GM13977 (cell line): Measurements from ENCODE around the gene AHRR.

Experiments used
- DNase-seq: peaks from one replicate; pipeline ENCODE4 v3.0.0; 2012; ENCODE audit warnings: low spot score
- CTCF ChIP-seq: IDR thresholded peaks from 2 replicates; pipeline ENCODE4 v1.5.1; 2012; ENCODE audit warnings: mild to moderate bottlenecking, control low read depth; ENCODE audit not compliant: insufficient read depth; ENCODE audit errors: extremely low read depth, missing control alignments
- in situ Hi-C: fragments of 300-500 bp; cut with MboI; formaldehyde crosslinking; loops from one replicate; pipeline ENCODE4 v1.12.0; 2022; ENCODE audit warnings: low sequenced_read_pairs, low pct_unique_long_range_greater_than_20kb, mixed read lengths, inconsistent platforms; ENCODE audit not compliant: unreplicated experiment

Gene AHRR

DNA sequence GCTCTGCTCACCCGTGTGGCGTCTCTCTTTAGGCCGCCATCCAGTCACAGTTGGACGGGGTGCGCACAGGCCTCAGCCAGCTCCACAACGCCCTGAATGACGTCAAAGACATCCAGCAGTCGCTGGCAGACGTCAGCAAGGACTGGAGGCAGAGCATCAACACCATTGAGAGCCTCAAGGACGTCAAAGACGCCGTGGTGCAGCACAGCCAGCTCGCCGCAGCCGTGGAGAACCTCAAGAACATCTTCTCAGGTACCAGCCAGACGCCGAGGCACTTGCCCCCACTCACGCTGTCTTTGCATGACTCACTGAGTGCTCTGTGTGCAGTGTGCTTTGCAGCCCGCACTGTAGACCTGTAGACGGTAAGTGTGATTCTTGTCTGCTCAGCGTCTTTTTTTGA, 126.0 kb downstream of the AHRR start:
- in situ Hi-C loops = no loop called here
- no peak for TF ChIP-seq CTCF

GRCh38 chr5:448061-448765, 126.7 kb downstream of the AHRR start:
- DNase-seq = no peak
- no peak for TF ChIP-seq CTCF
- in situ Hi-C loops = no loop called here

More for the DNA sequence above, 126.0 kb downstream of the AHRR start:
- no peak for DNase-seq

GRCh38 chr5:448766-449090, 127.2 kb downstream of the AHRR start:
- TF ChIP-seq CTCF = no peak
- in situ Hi-C loops = no loop called here
- no peak for DNase-seq

GRCh38 chr5:449151-449550, 127.6 kb downstream of the AHRR start:
- DNase-seq = no peak
- in situ Hi-C loops = no loop called here
- TF ChIP-seq CTCF = no peak

DNA sequence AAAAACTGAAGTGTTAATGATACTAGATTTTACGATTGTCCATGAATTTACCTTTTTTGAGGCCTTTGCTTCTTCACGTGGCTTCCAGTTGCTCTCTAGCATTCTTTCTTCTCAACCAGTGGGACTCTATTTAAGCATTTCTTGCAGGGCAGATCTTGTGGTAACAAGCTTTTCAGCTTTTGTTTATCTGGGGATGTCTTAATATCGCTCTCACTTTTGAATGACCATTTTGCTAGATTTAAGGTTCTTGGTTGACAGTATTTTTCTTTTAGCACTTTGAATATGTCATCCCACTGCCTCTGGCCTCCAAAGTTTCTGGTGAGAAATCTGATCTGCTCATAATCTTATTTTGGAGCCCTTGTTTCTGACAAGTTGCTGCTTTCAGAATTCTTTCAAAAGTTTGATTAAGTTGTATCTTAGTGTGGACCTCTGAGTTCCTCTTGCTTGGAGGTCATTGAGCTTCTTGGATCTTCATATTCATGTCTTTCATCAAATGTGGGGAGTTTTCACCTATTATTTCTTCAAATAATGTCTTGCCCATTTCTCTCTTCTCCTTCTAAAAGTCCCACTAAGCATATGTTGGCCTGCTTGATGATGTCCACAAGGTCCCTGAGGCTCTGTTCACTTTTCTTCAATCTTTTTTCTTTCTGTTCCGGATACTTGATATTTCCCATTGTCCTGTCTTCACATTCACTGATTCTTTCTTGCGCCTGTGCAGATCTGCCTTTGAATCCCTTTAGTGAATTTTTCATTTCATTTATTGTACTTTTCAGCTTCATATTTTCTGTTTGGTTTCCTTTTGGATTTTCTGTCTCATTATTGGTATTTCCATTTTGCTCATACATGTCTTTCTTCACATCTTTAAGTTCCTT, 130.3 kb downstream of the AHRR start:
- no peak for DNase-seq
- no peak for TF ChIP-seq CTCF
- in situ Hi-C loops = no loop called here

DNA sequence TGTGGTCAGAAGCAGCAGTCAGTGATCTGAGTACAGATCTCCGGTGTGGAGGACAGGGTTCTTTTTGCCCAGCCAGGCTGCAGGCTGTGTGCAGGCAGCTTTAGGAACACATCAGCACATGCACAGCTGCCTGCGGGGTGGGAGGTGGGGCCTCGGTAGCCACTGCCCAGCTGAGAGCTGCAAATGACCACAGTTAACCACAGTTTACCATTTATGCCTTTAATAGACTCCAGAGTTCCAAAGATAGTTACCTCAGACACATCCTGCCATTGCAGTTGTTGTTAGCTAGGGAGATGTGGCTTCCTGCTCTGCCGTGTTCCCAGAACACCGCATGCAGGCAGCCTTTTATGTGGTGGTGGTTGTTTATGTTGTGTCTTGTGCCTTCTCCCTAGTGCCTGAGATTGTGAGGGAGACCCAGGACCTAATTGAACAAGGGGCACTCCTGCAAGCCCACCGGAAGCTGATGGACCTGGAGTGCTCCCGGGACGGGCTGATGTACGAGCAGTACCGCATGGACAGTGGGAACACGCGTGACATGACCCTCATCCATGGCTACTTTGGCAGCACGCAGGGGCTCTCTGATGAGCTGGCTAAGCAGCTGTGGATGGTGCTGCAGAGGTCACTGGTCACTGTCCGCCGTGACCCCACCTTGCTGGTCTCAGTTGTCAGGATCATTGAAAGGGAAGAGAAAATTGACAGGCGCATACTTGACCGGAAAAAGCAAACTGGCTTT, 131.6 kb downstream of the AHRR start:
- TF ChIP-seq CTCF = no peak
- in situ Hi-C loops = no loop called here

More for the DNA sequence above, 131.6 kb downstream of the AHRR start:
- DNase-seq = no peak
